Sigmoid colon (tissue), 7 donors: ENCODE results near the gene DEFB114. TPM values are rescaled to one million over a fixed set of nuclear protein-coding genes. Genes with fewer than 3 reads are reported as not detected.

Source experiments
- DNase-seq: peaks from one replicate; pipeline ENCODE4 v3.0.0-alpha.2; 2019
- H3K27ac ChIP-seq, 4 donors: fragments of 200-600 bp; sonication (generic); one replicate each; pipeline ENCODE4 v1.5.1; 2016 to 2019; ENCODE audit warnings: mild to moderate bottlenecking in 1 of 4
- H3K27me3 ChIP-seq, 3 donors: fragments of 200-600 bp; sonication (generic); one replicate each; pipeline ENCODE4 v1.5.1; 2019; ENCODE audit warnings: mild to moderate bottlenecking in 1 of 3
- H3K36me3 ChIP-seq, 4 donors: fragments of 200-600 bp; sonication (generic); one replicate each; pipeline ENCODE4 v1.5.1; 2016 to 2019
- H3K4me1 ChIP-seq, 4 donors: fragments of 200-600 bp; sonication (generic); one replicate each; pipeline ENCODE4 v1.5.1; 2017 to 2019
- H3K4me3 ChIP-seq, 4 donors: fragments of 200-600 bp; sonication (generic); one replicate each; pipeline ENCODE4 v1.5.1; 2017 to 2019; ENCODE audit warnings: mild to moderate bottlenecking in 2 of 4, moderate library complexity in 1 of 4
- H3K9me3 ChIP-seq, 4 donors: fragments of 200-600 bp in 3 of 4; sonication (generic) in 3 of 4; one replicate each; pipeline versions ENCODE4 v1.5.1 to v1.6.1; 2013 to 2019
- EP300 ChIP-seq, 4 donors: sonication (generic); formaldehyde crosslinking; IDR thresholded peaks; one replicate each; pipeline ENCODE4 v1.6.1; 2017; ENCODE audit warnings: antibody characterized with exemption in 4 of 4
- POLR2A ChIP-seq, 2 donors: fragments of 450-650 bp; IDR thresholded peaks; one replicate each; pipeline ENCODE4 v1.6.1; 2016; ENCODE audit warnings: antibody characterized with exemption in 2 of 2, mild to moderate bottlenecking in 2 of 2, moderate library complexity in 2 of 2
- POLR2AphosphoS5 ChIP-seq, 4 donors: sonication (generic); formaldehyde crosslinking; IDR thresholded peaks; one replicate each; pipeline ENCODE4 v1.6.1; 2017; ENCODE audit warnings: antibody characterized with exemption in 4 of 4
- WGBS, 2 donors: extraction: QIAGEN DNeasy Blood & Tissue Kit; methylation state at CpG; one replicate each; pipeline ENCODE4 v1.1.7; 2013; 5-methylcytosine and 5-hydroxymethylcytosine counted together
- intact Hi-C: fragments of 100-400 bp; cut with DNase I; formaldehyde crosslinking; loops from one replicate; pipeline ENCODE4 v1.15.1; 2023
- polyA plus RNA-seq, 3 donors: library from polyadenylated mRNA; stranded (reverse); fragments of 200-250 nt; gene quantifications; one replicate each; pipeline ENCODE4 v1.2.3, GENCODE V29; 2013
- total RNA-seq, 4 donors: library from RNA; depleted of rRNA; stranded (reverse); fragments of >200 nt; gene quantifications; one replicate each; pipeline ENCODE4 v1.1.0, GENCODE V29; 2016
- TF ChIP-seq, protein P1 (sequence below), 4 experiments: fragments of 450-650 bp in 3 of 4; fragments of 200-600 bp in 1 of 4; IDR thresholded peaks; one replicate each; pipeline ENCODE4 v1.5.1; 2016 to 2019; ENCODE audit warnings: antibody characterized with exemption in 4 of 4, mild to moderate bottlenecking in 3 of 4, moderate library complexity in 2 of 4
- donor health status: healthy with polysubstance abuse.
- donor health status: Bipolar disorder and iron deficiency.
- donor health status: healthy.

Gene DEFB114
- total and polyA plus RNA-seq, 7 donors: not detected

DNA sequence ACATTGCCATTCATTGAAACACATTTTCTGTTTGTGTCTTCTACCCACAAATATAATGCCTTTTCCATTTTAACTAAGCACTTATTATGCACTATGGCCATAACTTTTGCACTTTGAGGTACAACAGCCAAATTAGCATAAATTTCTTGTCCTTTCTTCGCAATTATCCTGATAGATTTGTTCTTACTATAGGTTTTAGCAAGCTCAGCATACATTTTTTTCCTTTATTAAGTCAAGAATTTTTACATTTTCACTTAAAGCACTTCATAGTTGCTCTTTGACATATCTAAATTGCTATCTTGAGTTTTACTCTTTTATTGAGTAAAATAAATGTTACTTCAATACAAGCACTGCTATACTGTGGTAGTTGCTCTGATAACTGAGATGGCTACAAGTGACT, 5.8 kb downstream of the DEFB114 start:
- H3K4me1 ChIP-seq: no peaks in the 10 kb centered on the region
- TF ChIP-seq EP300 (IDR thresholded peaks at IDR 0.05) (no peak), POLR2A (IDR thresholded peaks at IDR 0.05) (no peak), POLR2AphosphoS5 (IDR thresholded peaks at IDR 0.05) (no peak)
- TF ChIP-seq, protein P1, sequence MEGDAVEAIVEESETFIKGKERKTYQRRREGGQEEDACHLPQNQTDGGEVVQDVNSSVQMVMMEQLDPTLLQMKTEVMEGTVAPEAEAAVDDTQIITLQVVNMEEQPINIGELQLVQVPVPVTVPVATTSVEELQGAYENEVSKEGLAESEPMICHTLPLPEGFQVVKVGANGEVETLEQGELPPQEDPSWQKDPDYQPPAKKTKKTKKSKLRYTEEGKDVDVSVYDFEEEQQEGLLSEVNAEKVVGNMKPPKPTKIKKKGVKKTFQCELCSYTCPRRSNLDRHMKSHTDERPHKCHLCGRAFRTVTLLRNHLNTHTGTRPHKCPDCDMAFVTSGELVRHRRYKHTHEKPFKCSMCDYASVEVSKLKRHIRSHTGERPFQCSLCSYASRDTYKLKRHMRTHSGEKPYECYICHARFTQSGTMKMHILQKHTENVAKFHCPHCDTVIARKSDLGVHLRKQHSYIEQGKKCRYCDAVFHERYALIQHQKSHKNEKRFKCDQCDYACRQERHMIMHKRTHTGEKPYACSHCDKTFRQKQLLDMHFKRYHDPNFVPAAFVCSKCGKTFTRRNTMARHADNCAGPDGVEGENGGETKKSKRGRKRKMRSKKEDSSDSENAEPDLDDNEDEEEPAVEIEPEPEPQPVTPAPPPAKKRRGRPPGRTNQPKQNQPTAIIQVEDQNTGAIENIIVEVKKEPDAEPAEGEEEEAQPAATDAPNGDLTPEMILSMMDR (IDR thresholded peaks at IDR 0.05): no peak
- DNase-seq: no peak
- no peaks in the 10 kb centered on the region for H3K9me3 ChIP-seq
- no peaks in the 10 kb centered on the region for H3K27me3 ChIP-seq
- H3K27ac ChIP-seq: no peak overlapping the region
- H3K36me3 ChIP-seq: no peaks in the 10 kb centered on the region
- 68 to 73% methylated on average over 1 of the region's 1 CpG for WGBS, 2 donors
- intact Hi-C loops: no loop called here
- H3K4me3 ChIP-seq: no peak overlapping the region

DNA sequence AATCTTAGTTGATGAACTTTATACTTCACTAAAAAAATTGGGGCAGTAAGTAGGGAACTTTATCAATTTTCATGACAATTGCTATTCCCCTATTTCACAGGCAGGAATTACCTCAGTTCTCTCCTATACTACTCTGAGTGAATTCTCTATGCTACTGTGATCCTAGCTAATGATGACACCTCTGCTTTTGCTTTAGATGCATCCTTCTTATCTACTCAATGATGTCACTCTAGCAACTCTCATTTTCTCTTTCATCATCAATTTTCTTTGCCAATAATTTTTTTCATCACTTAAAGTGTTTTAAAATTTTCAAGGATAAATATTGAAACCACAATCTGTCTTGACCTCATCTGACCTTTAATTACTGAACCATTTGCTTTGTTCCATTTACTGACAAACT, 8.1 kb downstream of the DEFB114 start:
- intact Hi-C loops: no loop called here
- Histone ChIP-seq H3K36me3 (no peaks in the 10 kb centered on the region), H3K4me3 (no peak overlapping the region), H3K4me1 (no peaks in the 10 kb centered on the region), H3K9me3 (no peaks in the 10 kb centered on the region), H3K27me3 (no peaks in the 10 kb centered on the region), H3K27ac (no peak overlapping the region)
- no peak for TF ChIP-seq EP300 (IDR thresholded peaks at IDR 0.05)
- TF ChIP-seq, protein P1 (IDR thresholded peaks at IDR 0.05): no peak
- TF ChIP-seq POLR2A (IDR thresholded peaks at IDR 0.05): no peak
- no peak for TF ChIP-seq POLR2AphosphoS5 (IDR thresholded peaks at IDR 0.05)
- DNase-seq: no peak

DNA sequence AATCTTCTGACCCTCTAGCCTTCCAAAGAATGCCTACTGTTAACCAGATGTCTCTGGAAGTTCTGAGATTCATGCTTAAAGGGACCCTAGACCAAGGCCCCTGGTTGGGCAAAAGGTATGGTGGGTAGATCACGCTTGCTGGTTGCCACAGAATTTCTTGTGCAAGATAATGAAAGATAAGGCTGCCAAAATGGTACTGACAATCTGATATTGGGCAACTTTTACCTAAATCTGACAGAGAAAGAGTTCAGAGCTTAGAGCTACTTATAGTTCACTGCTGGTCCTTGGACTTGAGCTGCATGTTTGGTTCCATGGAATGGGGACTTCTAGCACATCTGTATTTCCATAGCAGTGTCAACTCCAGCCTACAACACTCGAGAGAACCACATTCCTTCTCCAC, 12.0 kb downstream of the DEFB114 start:
- H3K9me3 ChIP-seq: no peaks in the 10 kb centered on the region
- DNase-seq: no peak
- no peak overlapping the region for H3K4me3 ChIP-seq
- H3K4me1 ChIP-seq: no peaks in the 10 kb centered on the region
- intact Hi-C loops: no loop called here
- no peak overlapping the region for H3K27ac ChIP-seq
- TF ChIP-seq POLR2AphosphoS5 (IDR thresholded peaks at IDR 0.05) (no peak), POLR2A (IDR thresholded peaks at IDR 0.05) (no peak), EP300 (IDR thresholded peaks at IDR 0.05) (no peak)
- TF ChIP-seq, protein P1 (IDR thresholded peaks at IDR 0.05): no peak
- H3K27me3 ChIP-seq: no peaks in the 10 kb centered on the region
- WGBS, 2 donors: 51 to 71% methylated on average over 2 of the region's 2 CpGs
- H3K36me3 ChIP-seq: no peaks in the 10 kb centered on the region

DNA sequence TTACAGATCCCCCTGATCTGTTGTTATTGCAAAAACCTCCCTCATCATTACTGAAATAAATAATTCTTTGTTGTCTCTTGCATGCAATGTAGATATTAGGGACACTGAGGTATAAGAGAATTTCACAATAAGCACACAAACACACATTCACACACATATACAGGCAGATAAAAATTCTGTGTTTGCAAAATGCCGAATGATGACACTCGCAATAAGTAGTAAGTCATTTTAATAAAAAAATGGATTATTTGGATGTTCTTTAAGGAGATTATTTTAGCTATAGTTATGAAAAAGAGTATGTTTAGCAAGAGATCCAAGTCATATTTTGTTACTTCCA, 13.6 kb downstream of the DEFB114 start:
- no peak for TF ChIP-seq POLR2AphosphoS5 (IDR thresholded peaks at IDR 0.05)
- TF ChIP-seq, protein P1 (IDR thresholded peaks at IDR 0.05): no peak
- no peak for TF ChIP-seq EP300 (IDR thresholded peaks at IDR 0.05)
- no peak for TF ChIP-seq POLR2A (IDR thresholded peaks at IDR 0.05)
- 93 to 94% methylated on average over 2 of the region's 2 CpGs for WGBS, 2 donors
- no peaks in the 10 kb centered on the region for H3K36me3 ChIP-seq
- no peak for DNase-seq
- no peaks in the 10 kb centered on the region for H3K9me3 ChIP-seq
- H3K4me1 ChIP-seq: no peaks in the 10 kb centered on the region
- no peak overlapping the region for H3K4me3 ChIP-seq
- H3K27ac ChIP-seq: no peak overlapping the region
- H3K27me3 ChIP-seq: no peaks in the 10 kb centered on the region
- intact Hi-C loops: no loop called here

DNA sequence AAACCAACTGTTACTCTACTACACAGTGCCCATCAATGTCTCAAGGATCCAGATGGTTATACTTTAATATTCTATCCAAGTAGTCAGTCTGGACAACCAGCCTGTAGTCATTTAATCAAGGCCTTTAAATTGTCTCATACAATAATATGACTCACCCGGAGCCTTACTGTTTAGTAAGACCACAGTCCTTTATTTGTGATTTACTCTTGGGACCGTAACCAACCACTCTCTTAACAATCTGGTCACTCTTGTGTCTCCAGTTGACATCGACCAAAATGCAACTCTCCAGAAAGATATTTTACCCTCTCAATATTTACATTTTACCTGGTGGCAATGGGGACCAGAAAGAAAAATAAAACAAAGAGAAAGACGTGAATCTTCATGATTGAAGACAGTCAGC, 14.9 kb downstream of the DEFB114 start:
- intact Hi-C loops: no loop called here
- no peak for DNase-seq
- WGBS, 2 donors: 80 to 84% methylated on average over 4 of the region's 4 CpGs
- TF ChIP-seq, protein P1 (IDR thresholded peaks at IDR 0.05): no peak
- TF ChIP-seq EP300 (IDR thresholded peaks at IDR 0.05) (no peak), POLR2AphosphoS5 (IDR thresholded peaks at IDR 0.05) (no peak), POLR2A (IDR thresholded peaks at IDR 0.05) (no peak)
- Histone ChIP-seq H3K27ac (no peak overlapping the region), H3K9me3 (no peaks in the 10 kb centered on the region), H3K27me3 (no peaks in the 10 kb centered on the region), H3K36me3 (no peaks in the 10 kb centered on the region), H3K4me1 (no peaks in the 10 kb centered on the region), H3K4me3 (no peak overlapping the region)
